Astrocyte (in vitro differentiated cells and primary cell): ENCODE measurements around the gene LRRC36. TPM values are rescaled to one million over a fixed set of nuclear protein-coding genes. Genes with fewer than 3 reads are reported as not detected.

Experiments
- DNase-seq: peaks from one replicate; pipeline ENCODE4 v3.0.0-alpha.2; 2010; ENCODE audit warnings: low read depth
- FAIRE-seq: peaks from 2 replicates; lab custom pipeline; 2011; peaks lifted over from hg19 to GRCh38; lab: Jason Lieb, UNC
- H2AFZ ChIP-seq: 2 replicates; pipeline ENCODE4 v1.6.0; 2012; ENCODE audit warnings: low read depth, low read length, inconsistent platforms
- H3K27ac ChIP-seq: 2 replicates; pipeline ENCODE4 v1.5.1; 2011; ENCODE audit warnings: low read depth, low read length, inconsistent platforms
- H3K27me3 ChIP-seq: 2 replicates; pipeline ENCODE4 v1.6.0; 2011; ENCODE audit warnings: low read length, inconsistent platforms; ENCODE audit not compliant: insufficient read depth
- H3K36me3 ChIP-seq: 2 replicates; pipeline ENCODE4 v1.5.1; 2011; ENCODE audit warnings: low read length, inconsistent platforms; ENCODE audit not compliant: insufficient read depth
- H3K4me1 ChIP-seq: 2 replicates; pipeline ENCODE4 v1.5.1; 2011; ENCODE audit warnings: low read length, inconsistent platforms; ENCODE audit not compliant: insufficient read depth
- H3K4me2 ChIP-seq: 2 replicates; pipeline ENCODE4 v1.6.0; 2012; ENCODE audit warnings: low read length, inconsistent platforms
- H3K4me3 ChIP-seq: 2 replicates; pipeline ENCODE4 v1.5.1; 2011; ENCODE audit warnings: low read depth, mild to moderate bottlenecking, low read length, inconsistent platforms; ENCODE audit not compliant: insufficient read depth
- H3K79me2 ChIP-seq: 2 replicates; pipeline ENCODE4 v1.6.0; 2012; ENCODE audit warnings: mild to moderate bottlenecking, low read length, inconsistent platforms; ENCODE audit not compliant: insufficient read depth
- H3K9ac ChIP-seq: 2 replicates; pipeline ENCODE4 v1.6.0; 2012; ENCODE audit warnings: mild to moderate bottlenecking, low read length, inconsistent platforms
- H3K9me3 ChIP-seq: 2 replicates; pipeline ENCODE4 v1.5.1; 2012; ENCODE audit warnings: low read depth, mild to moderate bottlenecking, low read length, inconsistent platforms; ENCODE audit not compliant: insufficient read depth
- H4K20me1 ChIP-seq: 2 replicates; pipeline ENCODE4 v1.6.0; 2012; ENCODE audit warnings: low read length, inconsistent platforms; ENCODE audit not compliant: insufficient read depth
- H3K27ac Mint-ChIP-seq: one replicate; pipeline ENCODE4 v1.8.0; 2021; ENCODE audit warnings: mild to moderate bottlenecking, mixed read lengths; ENCODE audit not compliant: unreplicated experiment
- H3K27me3 Mint-ChIP-seq: one replicate; pipeline ENCODE4 v1.8.0; 2021; ENCODE audit warnings: low read depth, mixed read lengths; ENCODE audit not compliant: unreplicated experiment
- H3K36me3 Mint-ChIP-seq: one replicate; pipeline ENCODE4 v1.8.0; 2021; ENCODE audit warnings: low read depth, mixed read lengths; ENCODE audit not compliant: unreplicated experiment
- H3K4me1 Mint-ChIP-seq: one replicate; pipeline ENCODE4 v1.8.0; 2021; ENCODE audit warnings: low read depth, mixed read lengths; ENCODE audit not compliant: unreplicated experiment
- H3K4me3 Mint-ChIP-seq: one replicate; pipeline ENCODE4 v1.8.0; 2021; ENCODE audit warnings: mild to moderate bottlenecking, moderate library complexity, mixed read lengths; ENCODE audit not compliant: unreplicated experiment
- H3K9me3 Mint-ChIP-seq: one replicate; pipeline ENCODE4 v1.8.0; 2021; ENCODE audit warnings: mild to moderate bottlenecking, mixed read lengths; ENCODE audit not compliant: unreplicated experiment
- EZH2 ChIP-seq: IDR thresholded peaks from 2 replicates; pipeline ENCODE4 v1.6.1; 2012; ENCODE audit warnings: mild to moderate bottlenecking, low read length, inconsistent platforms; ENCODE audit not compliant: insufficient read depth
- total RNA-seq: library from RNA; stranded (reverse); gene quantifications from 2 replicates; pipeline ENCODE4 v1.2.1, GENCODE V29; 2021
- TF ChIP-seq, protein P1 (sequence below): IDR thresholded peaks from 2 replicates; pipeline ENCODE4 v1.5.1; 2011; ENCODE audit warnings: low read depth, mild to moderate bottlenecking, inconsistent platforms, low read length, moderate library complexity; ENCODE audit not compliant: insufficient read depth

LRRC36 gene
- total RNA-seq, 1 donor from 2014 or later, result not detected

- DNase-seq (no peak), FAIRE-seq (no peak)
- Mint-ChIP-seq H3K36me3 (no peaks in the 10 kb centered on the region), H3K9me3 (no peaks in the 10 kb centered on the region), H3K4me3 (no peak overlapping the region), H3K27me3 (peaks cover 35% of the 10 kb centered on the region), H3K4me1 (peaks cover 2% of the 10 kb centered on the region), H3K27ac (no peak overlapping the region)
- Histone ChIP-seq H3K4me3 (no peak overlapping the region), H3K4me2 (peak overlapping the region; percentile 66), H3K27ac (no peak overlapping the region), H3K9ac (no peak overlapping the region), H3K27me3 (no peaks in the 10 kb centered on the region), H4K20me1 (peaks cover 4% of the 10 kb centered on the region), H2AFZ (no peak overlapping the region), H3K9me3 (no peaks in the 10 kb centered on the region), H3K4me1 (peaks cover 16% of the 10 kb centered on the region), H3K36me3 (no peaks in the 10 kb centered on the region), H3K79me2 (no peaks in the 10 kb centered on the region)
- TF ChIP-seq EZH2, result no peak
- TF ChIP-seq, protein P1, sequence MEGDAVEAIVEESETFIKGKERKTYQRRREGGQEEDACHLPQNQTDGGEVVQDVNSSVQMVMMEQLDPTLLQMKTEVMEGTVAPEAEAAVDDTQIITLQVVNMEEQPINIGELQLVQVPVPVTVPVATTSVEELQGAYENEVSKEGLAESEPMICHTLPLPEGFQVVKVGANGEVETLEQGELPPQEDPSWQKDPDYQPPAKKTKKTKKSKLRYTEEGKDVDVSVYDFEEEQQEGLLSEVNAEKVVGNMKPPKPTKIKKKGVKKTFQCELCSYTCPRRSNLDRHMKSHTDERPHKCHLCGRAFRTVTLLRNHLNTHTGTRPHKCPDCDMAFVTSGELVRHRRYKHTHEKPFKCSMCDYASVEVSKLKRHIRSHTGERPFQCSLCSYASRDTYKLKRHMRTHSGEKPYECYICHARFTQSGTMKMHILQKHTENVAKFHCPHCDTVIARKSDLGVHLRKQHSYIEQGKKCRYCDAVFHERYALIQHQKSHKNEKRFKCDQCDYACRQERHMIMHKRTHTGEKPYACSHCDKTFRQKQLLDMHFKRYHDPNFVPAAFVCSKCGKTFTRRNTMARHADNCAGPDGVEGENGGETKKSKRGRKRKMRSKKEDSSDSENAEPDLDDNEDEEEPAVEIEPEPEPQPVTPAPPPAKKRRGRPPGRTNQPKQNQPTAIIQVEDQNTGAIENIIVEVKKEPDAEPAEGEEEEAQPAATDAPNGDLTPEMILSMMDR, result peak; percentile 1
These were observed 73.4 kb downstream of the LRRC36 start for GRCh38 chr16:67399749-67400704.

- H3K4me1 ChIP-seq, result peaks cover 15% of the 10 kb centered on the region
- no peak overlapping the region for H3K27ac ChIP-seq
- peaks cover 4% of the 10 kb centered on the region for H4K20me1 ChIP-seq
- H3K4me3 ChIP-seq, result no peak overlapping the region
- H3K4me3 Mint-ChIP-seq, result no peak overlapping the region
- no peaks in the 10 kb centered on the region for H3K36me3 Mint-ChIP-seq
- H3K4me2 ChIP-seq, result no peak overlapping the region
- no peaks in the 10 kb centered on the region for H3K27me3 ChIP-seq
- H3K36me3 ChIP-seq, result no peaks in the 10 kb centered on the region
- DNase-seq (no peak), FAIRE-seq (no peak)
- H3K9me3 Mint-ChIP-seq, result no peaks in the 10 kb centered on the region
- TF ChIP-seq, protein P1, result no peak
- no peak for TF ChIP-seq EZH2
- H2AFZ ChIP-seq, result no peak overlapping the region
- no peaks in the 10 kb centered on the region for H3K9me3 ChIP-seq
- no peak overlapping the region for H3K27ac Mint-ChIP-seq
- H3K9ac ChIP-seq, result no peak overlapping the region
- peaks cover 2% of the 10 kb centered on the region for H3K4me1 Mint-ChIP-seq
- H3K79me2 ChIP-seq, result no peaks in the 10 kb centered on the region
- peaks cover 29% of the 10 kb centered on the region for H3K27me3 Mint-ChIP-seq
These were observed 74.3 kb downstream of the LRRC36 start for GRCh38 chr16:67400901-67401300.
